IMR-90 (cell line): ENCODE measurements around the gene RGS13. TPM values are rescaled to one million over a fixed set of nuclear protein-coding genes. Genes with fewer than 3 reads are reported as not detected.

Experiments used
- ATAC-seq: fragments of 200-7000 bp; cut with Tn5 transposase; 2 replicates; pipeline ENCODE4 v1.9.1; 2020; ENCODE audit warnings: low read depth, mild to moderate bottlenecking, moderate library complexity
- BruUV-seq: library from RNA; stranded (reverse); fragments of 400-500 nt; replicated peaks from 2 replicates; lab custom pipeline; 2021; lab: Mats Ljungman, UMichigan
- CTCF ChIA-PET: fragments of 300-600 bp; formaldehyde crosslinking; extraction: SDS; loops from one replicate; lab custom pipeline; 2021; ENCODE audit warnings: antibody characterized with exemption; lab: Yijun Ruan, JAX
- POLR2A ChIA-PET: fragments of 300-600 bp; sonication (Branson Sonifier 250); formaldehyde crosslinking; loops from one replicate; lab custom pipeline; 2022; ENCODE audit warnings: antibody characterized with exemption; ENCODE audit not compliant: unreplicated experiment; lab: Charles Lee
- DNase-seq: peaks from one replicate; pipeline ENCODE4 v3.0.0; 2013
- H2AFZ ChIP-seq: replicated peaks from 2 replicates; pipeline ENCODE3; 2013; ENCODE audit warnings: low read length, mild to moderate bottlenecking; ENCODE audit not compliant: poor library complexity
- H2AK5ac ChIP-seq: 2 replicates; pipeline ENCODE4 v1.6.1; 2013; ENCODE audit warnings: low read depth, low read length, inconsistent platforms
- H2AK9ac ChIP-seq: replicated peaks from 2 replicates; pipeline ENCODE3; 2013; ENCODE audit warnings: mild to moderate bottlenecking, low read depth, low read length, moderate library complexity; ENCODE audit not compliant: poor library complexity
- H2BK120ac ChIP-seq: 2 replicates; pipeline ENCODE4 v1.6.1; 2013; ENCODE audit warnings: low read depth, low read length, inconsistent platforms
- H2BK15ac ChIP-seq: 3 replicates; pipeline ENCODE4 v1.6.1; 2013; ENCODE audit warnings: low read depth, low read length, inconsistent platforms
- H2BK20ac ChIP-seq: 2 replicates; pipeline ENCODE4 v1.6.1; 2013; ENCODE audit warnings: low read depth, mild to moderate bottlenecking, inconsistent platforms, low read length, moderate library complexity
- H2BK5ac ChIP-seq: 2 replicates; pipeline ENCODE4 v1.6.1; 2013; ENCODE audit warnings: mild to moderate bottlenecking, low read depth, low read length, inconsistent platforms; ENCODE audit not compliant: poor library complexity, severe bottlenecking
- H3K14ac ChIP-seq: replicated peaks from 2 replicates; pipeline ENCODE4 v1.6.1; 2013; ENCODE audit warnings: low read depth, low read length, inconsistent platforms
- H3K18ac ChIP-seq: 2 replicates; pipeline ENCODE4 v1.6.1; 2013; ENCODE audit warnings: low read depth, low read length, control low read depth
- H3K23ac ChIP-seq: 2 replicates; pipeline ENCODE4 v1.6.1; 2013; ENCODE audit warnings: low read depth, low read length, inconsistent platforms
- H3K27ac ChIP-seq: 2 replicates; pipeline ENCODE4 v1.5.1; 2013; ENCODE audit warnings: mild to moderate bottlenecking, control low read depth, low read length; ENCODE audit not compliant: insufficient read depth
- H3K27me3 ChIP-seq: 2 replicates; pipeline ENCODE4 v1.6.1; 2013; ENCODE audit warnings: low read length; ENCODE audit not compliant: control insufficient read depth, insufficient read depth
- H3K36me3 ChIP-seq: 2 replicates; pipeline ENCODE4 v1.6.1; 2013; ENCODE audit warnings: low read length, mixed read lengths; ENCODE audit not compliant: control insufficient read depth, insufficient read depth
- H3K4ac ChIP-seq: 2 replicates; pipeline ENCODE4 v1.6.1; 2013; ENCODE audit warnings: low read depth, low read length, inconsistent platforms
- H3K4me1 ChIP-seq: 2 replicates; pipeline ENCODE4 v1.6.1; 2013; ENCODE audit warnings: low read length, mixed read lengths; ENCODE audit not compliant: control insufficient read depth, insufficient read depth
- H3K4me2 ChIP-seq: 2 replicates; pipeline ENCODE4 v1.6.1; 2013; ENCODE audit warnings: low read depth, mild to moderate bottlenecking, control low read depth, low read length, moderate library complexity
- H3K4me3 ChIP-seq: 2 replicates; pipeline ENCODE4 v1.5.1; 2013; ENCODE audit warnings: low read depth, mild to moderate bottlenecking, control low read depth, low read length, moderate library complexity; ENCODE audit not compliant: insufficient read depth
- H3K56ac ChIP-seq: 2 replicates; pipeline ENCODE4 v1.6.1; 2013; ENCODE audit warnings: low read length, inconsistent platforms; ENCODE audit not compliant: insufficient read depth; ENCODE audit errors: extremely low read depth
- H3K79me1 ChIP-seq, 2 experiments: 2 replicates each; pipeline ENCODE4 v1.6.1; 2013; ENCODE audit warnings: low read length in 2 of 2, inconsistent platforms in 1 of 2, low read depth in 1 of 2
- H3K9ac ChIP-seq: 2 replicates; pipeline ENCODE4 v1.6.1; 2013; ENCODE audit warnings: low read depth, low read length, control low read depth
- H3K9me1 ChIP-seq: 2 replicates; pipeline ENCODE4 v1.6.1; 2013; ENCODE audit warnings: low read length, inconsistent platforms; ENCODE audit not compliant: insufficient read depth
- H3K9me3 ChIP-seq: 2 replicates; pipeline ENCODE4 v1.6.1; 2013; ENCODE audit warnings: low read length; ENCODE audit not compliant: control insufficient read depth, insufficient read depth
- H4K20me1 ChIP-seq: 2 replicates; pipeline ENCODE4 v1.6.1; 2013; ENCODE audit warnings: low read length, inconsistent platforms; ENCODE audit not compliant: insufficient read depth
- H4K5ac ChIP-seq: 2 replicates; pipeline ENCODE4 v1.6.1; 2013; ENCODE audit warnings: mild to moderate bottlenecking, low read depth, low read length, control low read depth
- H4K8ac ChIP-seq, 2 experiments: 2 replicates each; pipeline ENCODE4 v1.6.1; 2013; ENCODE audit warnings: low read depth in 2 of 2, low read length in 2 of 2, control low read depth in 1 of 2, inconsistent platforms in 1 of 2
- H4K91ac ChIP-seq: 2 replicates; pipeline ENCODE4 v1.6.1; 2013; ENCODE audit warnings: low read depth, low read length, inconsistent platforms; ENCODE audit not compliant: insufficient read depth
- CHD1 ChIP-seq: IDR thresholded peaks from 2 replicates; pipeline ENCODE4 v1.6.1; 2012; ENCODE audit warnings: low read depth, low read length, improper control_type of control experiment
- CTCF ChIP-seq: conservative IDR thresholded peaks from 2 replicates; pipeline ENCODE4 v1.5.1; 2012; ENCODE audit warnings: mild to moderate bottlenecking, low read depth, low read length, improper control_type of control experiment
- RAD21 ChIP-seq: IDR thresholded peaks from 2 replicates; pipeline ENCODE4 v1.6.1; 2012; ENCODE audit warnings: low read length, improper control_type of control experiment
- RCOR1 ChIP-seq: IDR thresholded peaks from 2 replicates; pipeline ENCODE4 v1.6.1; 2012; ENCODE audit warnings: mild to moderate bottlenecking, low read length, improper control_type of control experiment; ENCODE audit not compliant: insufficient replicate concordance
- RFX5 ChIP-seq: IDR thresholded peaks from 2 replicates; pipeline ENCODE4 v1.8.0; 2012; ENCODE audit warnings: low read depth, mild to moderate bottlenecking, low read length, moderate library complexity
- SMC3 ChIP-seq: fragments of 150-350 bp; IDR thresholded peaks from 2 replicates; pipeline ENCODE4 v1.6.1; 2016; ENCODE audit warnings: low read depth, mild to moderate bottlenecking, antibody characterized with exemption, low read length, moderate library complexity
- USF2 ChIP-seq: fragments of 150-350 bp; IDR thresholded peaks from 2 replicates; pipeline ENCODE4 v1.6.1; 2017; ENCODE audit warnings: mild to moderate bottlenecking, antibody characterized with exemption, low read length, low read depth
- WGBS, 2 experiments: methylation state at CpG; one replicate each; pipeline versions ENCODE4 v1.1.5 to v1.1.7; 2013; ENCODE audit warnings: missing lambda C conversion rate in 2 of 2; ENCODE audit not compliant: insufficient read length in 1 of 2; ENCODE audit errors: extremely low coverage in 2 of 2; 5-methylcytosine and 5-hydroxymethylcytosine counted together
- dilution Hi-C: fragments of 300-500 bp; cut with HindIII; formaldehyde crosslinking; loops from one replicate; pipeline ENCODE4 v1.14.3; 2018; ENCODE audit warnings: low sequenced_read_pairs; ENCODE audit not compliant: unreplicated experiment
- in situ Hi-C: fragments of 300-500 bp; cut with MboI; formaldehyde crosslinking; loops from 3 replicates; pipeline ENCODE4 v1.14.3; 2019; ENCODE audit warnings: low sequenced_read_pairs, inconsistent platforms, mixed read lengths
- intact Hi-C: fragments of 100-400 bp; cut with micrococcal nuclease; formaldehyde crosslinking; loops from 2 replicates; pipeline ENCODE4 v1.10.0; 2022
- polyA plus RNA-seq, 3 experiments: library from polyadenylated mRNA; depleted of rRNA; stranded (reverse); fragments of >200 nt; gene quantifications; 2 replicates each; pipeline ENCODE4 v1.2.3, GENCODE V29; 2012; ENCODE audit warnings: low replicate concordance in 1 of 3
- total RNA-seq: library from RNA; depleted of rRNA; stranded (reverse); fragments of >200 nt; gene quantifications from 2 replicates; pipeline ENCODE4 v1.2.3, GENCODE V29; 2012

Gene RGS13
- total and polyA plus RNA-seq, 2 of the 4 experiments (the other 2 are of a cell fraction), result not detected

- H3K9ac ChIP-seq, result no peak overlapping the region
- ChIA-PET POLR2A (no interaction called here), CTCF (no interaction called here)
- no peaks in the 10 kb centered on the region for H3K79me1 ChIP-seq
- DNase-seq (no peak), ATAC-seq (no peak)
- H4K91ac ChIP-seq, result no peak overlapping the region
- H3K4me3 ChIP-seq, result no peak overlapping the region
- H3K23ac ChIP-seq, result no peak overlapping the region
- no peaks in the 10 kb centered on the region for H4K20me1 ChIP-seq
- H4K8ac ChIP-seq, result no peak overlapping the region
- H3K4ac ChIP-seq, result no peak overlapping the region
- no peak overlapping the region for H3K14ac ChIP-seq
- H3K9me3 ChIP-seq, result no peaks in the 10 kb centered on the region
- dilution Hi-C loops, result no loop called here
- no peak overlapping the region for H3K4me2 ChIP-seq
- no peak overlapping the region for H2BK15ac ChIP-seq
- WGBS, 2 experiments, result 100% methylated on average over 3 of the region's 5 CpGs; no CpG with 5 or more reads in 1 of the 2 experiments
- no peak overlapping the region for H2AK9ac ChIP-seq
- H3K9me1 ChIP-seq, result no peaks in the 10 kb centered on the region
- no peak for TF ChIP-seq USF2
- no peak for TF ChIP-seq CTCF
- TF ChIP-seq RAD21, result no peak
- TF ChIP-seq SMC3, result no peak
- TF ChIP-seq RCOR1, result no peak
- no peak for TF ChIP-seq CHD1
- TF ChIP-seq RFX5, result no peak
- no peaks in the 10 kb centered on the region; the same call in 1 of the 2 replicates for H3K4me1 ChIP-seq
- no peak overlapping the region for H2BK5ac ChIP-seq
- no peaks in the 10 kb centered on the region for H3K27me3 ChIP-seq
- in situ Hi-C loops, result no loop called here
- H3K27ac ChIP-seq, result no peak overlapping the region
- no peak overlapping the region for H3K18ac ChIP-seq
- H2BK120ac ChIP-seq, result no peak overlapping the region
- no peak overlapping the region for H4K5ac ChIP-seq
- no peak overlapping the region for H2AK5ac ChIP-seq
- H2BK20ac ChIP-seq, result no peak overlapping the region
- intact Hi-C loops, result loop anchor here (2.0 kb wide), 1 partner anchor 177 kb away; no protein-coding TSS in a partner anchor
- no peaks in the 10 kb centered on the region for H3K36me3 ChIP-seq
- no TSS peak for BruUV-seq
- no peak overlapping the region for H3K56ac ChIP-seq
- H2AFZ ChIP-seq, result no peak overlapping the region
Observed at GRCh38 chr1:192627901-192628300, 8.0 kb upstream of the RGS13 start.
